Vagina (tissue), 2 donors: ENCODE measurements around the gene SRPX2.

ENCODE experiments used
- POLR2AphosphoS5 ChIP-seq, 2 donors: sonication (generic); formaldehyde crosslinking; IDR thresholded peaks; one replicate each; pipeline ENCODE4 v1.9.0; 2017; ENCODE audit warnings: antibody characterized with exemption in 2 of 2, mild to moderate bottlenecking in 2 of 2, low read depth in 1 of 2; ENCODE audit not compliant: insufficient read depth in 1 of 2
- TF ChIP-seq, protein P1 (sequence below), 3 experiments: fragments of 450-650 bp in 2 of 3; fragments of 200-600 bp in 1 of 3; sonication (generic) in 1 of 3; IDR thresholded peaks; one replicate each; pipeline ENCODE4 v1.5.1; 2017 to 2019; ENCODE audit warnings: antibody characterized with exemption in 3 of 3, mild to moderate bottlenecking in 2 of 3, moderate library complexity in 2 of 3

DNA sequence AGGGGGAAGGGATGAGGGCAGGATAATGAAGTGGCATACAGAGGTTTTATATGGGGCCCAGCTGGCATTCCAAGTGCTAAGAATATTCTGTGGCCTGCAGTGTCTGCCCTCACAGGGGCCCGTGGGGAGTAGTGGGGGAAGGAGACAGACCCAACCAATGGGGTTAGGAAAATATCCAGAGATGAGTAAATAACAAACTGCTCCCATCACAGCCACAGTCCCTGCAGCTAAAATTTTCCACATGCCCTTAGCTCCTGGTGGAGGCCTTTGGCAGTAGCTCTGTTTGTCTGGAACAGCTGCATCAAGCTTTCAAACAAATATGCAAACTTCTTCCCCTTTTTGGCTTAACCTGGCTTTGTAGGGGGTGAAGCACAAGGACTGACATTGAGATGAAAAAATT, 3.1 kb downstream of the SRPX2 start:
- TF ChIP-seq, protein P1, sequence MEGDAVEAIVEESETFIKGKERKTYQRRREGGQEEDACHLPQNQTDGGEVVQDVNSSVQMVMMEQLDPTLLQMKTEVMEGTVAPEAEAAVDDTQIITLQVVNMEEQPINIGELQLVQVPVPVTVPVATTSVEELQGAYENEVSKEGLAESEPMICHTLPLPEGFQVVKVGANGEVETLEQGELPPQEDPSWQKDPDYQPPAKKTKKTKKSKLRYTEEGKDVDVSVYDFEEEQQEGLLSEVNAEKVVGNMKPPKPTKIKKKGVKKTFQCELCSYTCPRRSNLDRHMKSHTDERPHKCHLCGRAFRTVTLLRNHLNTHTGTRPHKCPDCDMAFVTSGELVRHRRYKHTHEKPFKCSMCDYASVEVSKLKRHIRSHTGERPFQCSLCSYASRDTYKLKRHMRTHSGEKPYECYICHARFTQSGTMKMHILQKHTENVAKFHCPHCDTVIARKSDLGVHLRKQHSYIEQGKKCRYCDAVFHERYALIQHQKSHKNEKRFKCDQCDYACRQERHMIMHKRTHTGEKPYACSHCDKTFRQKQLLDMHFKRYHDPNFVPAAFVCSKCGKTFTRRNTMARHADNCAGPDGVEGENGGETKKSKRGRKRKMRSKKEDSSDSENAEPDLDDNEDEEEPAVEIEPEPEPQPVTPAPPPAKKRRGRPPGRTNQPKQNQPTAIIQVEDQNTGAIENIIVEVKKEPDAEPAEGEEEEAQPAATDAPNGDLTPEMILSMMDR (IDR thresholded peaks at IDR 0.05) = no peak
- TF ChIP-seq POLR2AphosphoS5 (IDR thresholded peaks at IDR 0.05; ENCODE audit: insufficient read depth in 1 of 2, low read depth in 1 of 2) = no peak
